Measurements from ENCODE around the gene TEX19. TPM values are rescaled to one million over a fixed set of nuclear protein-coding genes. Genes with fewer than 3 reads are reported as not detected.

Gene TEX19
- total and polyA plus RNA-seq, 12 donors = 0.26 TPM; not detected in 11

DNA sequence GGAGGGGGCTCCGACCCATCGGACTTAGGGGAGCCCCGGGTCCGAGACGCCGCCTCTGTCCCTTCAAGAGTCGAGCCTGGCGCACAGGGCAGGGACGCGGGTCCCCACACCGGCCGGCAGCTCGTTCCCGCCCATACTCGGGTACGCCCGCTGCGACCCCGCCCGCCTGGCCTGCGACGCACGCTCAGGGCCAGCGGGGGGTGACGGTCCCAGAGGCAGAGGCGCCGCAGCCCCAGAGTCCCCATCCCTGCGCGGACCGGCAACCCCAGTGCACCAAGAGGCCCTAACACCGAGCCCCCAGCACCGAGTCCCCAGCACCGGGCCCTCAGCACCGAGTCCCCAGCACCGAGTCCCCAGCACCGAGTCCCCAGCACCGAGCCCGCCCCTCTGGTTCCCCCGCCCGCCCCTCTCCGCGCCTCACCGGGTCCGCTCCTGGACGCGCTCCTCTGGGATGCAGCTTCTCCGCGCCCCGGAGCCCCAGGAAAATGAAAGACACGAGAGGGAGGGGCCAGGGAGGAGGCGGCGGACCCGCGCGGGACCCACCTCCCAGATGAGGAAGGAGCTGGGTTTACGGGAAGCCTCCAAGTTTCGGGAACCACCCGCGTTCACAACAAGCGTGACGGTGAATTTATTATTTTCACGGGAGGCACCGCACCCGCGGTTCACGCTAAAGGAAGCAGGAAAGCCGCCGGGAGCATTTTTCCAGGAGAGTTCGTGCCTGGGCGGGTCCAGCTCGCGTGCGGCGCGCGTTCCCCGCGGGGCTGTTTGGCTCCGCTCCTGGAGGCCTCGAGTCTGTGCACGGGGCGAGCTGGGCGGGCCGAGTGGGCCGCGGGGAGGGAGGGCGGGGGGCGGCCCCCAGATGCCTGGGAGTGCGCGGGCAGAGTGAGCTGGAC is 25.5 kb upstream of the TEX19 start, which contains the start of gene SECTM1:
TSS of gene SECTM1 (minus strand) at position 488 of the 893 bp plus-strand sequence. CDS start 6,526 bp downstream, outside the sequence.
- peak within 1 kb of the TSS in 2 of 5 donors; percentile 47 to 59 for H3K27ac ChIP-seq
- TF ChIP-seq POLR2A (IDR thresholded peaks at IDR 0.05) = no peak
- TF ChIP-seq, protein P1, sequence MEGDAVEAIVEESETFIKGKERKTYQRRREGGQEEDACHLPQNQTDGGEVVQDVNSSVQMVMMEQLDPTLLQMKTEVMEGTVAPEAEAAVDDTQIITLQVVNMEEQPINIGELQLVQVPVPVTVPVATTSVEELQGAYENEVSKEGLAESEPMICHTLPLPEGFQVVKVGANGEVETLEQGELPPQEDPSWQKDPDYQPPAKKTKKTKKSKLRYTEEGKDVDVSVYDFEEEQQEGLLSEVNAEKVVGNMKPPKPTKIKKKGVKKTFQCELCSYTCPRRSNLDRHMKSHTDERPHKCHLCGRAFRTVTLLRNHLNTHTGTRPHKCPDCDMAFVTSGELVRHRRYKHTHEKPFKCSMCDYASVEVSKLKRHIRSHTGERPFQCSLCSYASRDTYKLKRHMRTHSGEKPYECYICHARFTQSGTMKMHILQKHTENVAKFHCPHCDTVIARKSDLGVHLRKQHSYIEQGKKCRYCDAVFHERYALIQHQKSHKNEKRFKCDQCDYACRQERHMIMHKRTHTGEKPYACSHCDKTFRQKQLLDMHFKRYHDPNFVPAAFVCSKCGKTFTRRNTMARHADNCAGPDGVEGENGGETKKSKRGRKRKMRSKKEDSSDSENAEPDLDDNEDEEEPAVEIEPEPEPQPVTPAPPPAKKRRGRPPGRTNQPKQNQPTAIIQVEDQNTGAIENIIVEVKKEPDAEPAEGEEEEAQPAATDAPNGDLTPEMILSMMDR (IDR thresholded peaks at IDR 0.05) = no peak
- H3K9me3 ChIP-seq (replicated peaks in 1 of 3) = no peaks in the 10 kb centered on the region
- DNase-seq = peak in 3 of 7 donors; percentile 32 to 65 (median 38)
- peaks cover 12 to 32% of the 10 kb centered on the region in 2 donors for H3K4me1 ChIP-seq (replicated peaks in 1 of 2)
- peak within 1 kb of the TSS in 2 of 4 donors; percentile 34 to 57 for H3K4me3 ChIP-seq
- H3K27me3 ChIP-seq = no peaks in the 10 kb centered on the region
- intact Hi-C loops (cut with DNase I) = no loop called here
- H3K36me3 ChIP-seq (replicated peaks in 1 of 2) = no peaks in the 10 kb centered on the region
- 26 to 59% (median 27%) methylated on average over 26 to 90 of the region's 90 CpGs; no CpG with 5 or more reads in 1 of the 4 donors for WGBS, 4 donors

DNA sequence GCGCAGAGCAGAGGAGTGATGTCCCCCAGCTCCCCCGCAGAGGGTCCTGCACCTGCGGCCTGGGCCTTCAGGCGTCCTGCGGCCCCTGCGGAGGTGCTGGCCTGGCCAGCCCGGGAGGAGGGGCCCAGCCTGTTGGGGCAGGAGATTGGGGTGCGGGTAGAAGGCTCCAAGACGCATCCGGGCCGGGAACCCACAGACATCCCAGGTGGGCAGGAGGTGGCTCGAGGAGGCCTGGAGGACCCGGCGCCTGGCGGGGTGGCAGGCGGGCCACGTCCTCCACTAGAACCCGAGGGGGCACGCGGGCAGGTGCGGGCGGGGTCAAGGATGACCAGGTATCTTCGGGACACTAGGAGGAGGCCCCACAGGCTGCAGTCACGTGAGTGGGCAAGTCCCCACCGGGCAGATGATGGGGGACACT is 24.8 kb upstream of the TEX19 start:
- intact Hi-C loops (cut with DNase I) = no loop called here
- Histone ChIP-seq H3K4me1 (replicated peaks in 1 of 2) (peaks cover 17 to 37% of the 10 kb centered on the region in 2 donors), H3K4me3 (peak overlapping the region in 1 of 4 donors; percentile 57), H3K27ac (peak overlapping the region in 2 of 5 donors; percentile 47 to 59), H3K27me3 (no peaks in the 10 kb centered on the region), H3K36me3 (replicated peaks in 1 of 2) (no peaks in the 10 kb centered on the region), H3K9me3 (replicated peaks in 1 of 3) (no peaks in the 10 kb centered on the region)
- WGBS, 4 donors = 66 to 88% (median 72%) methylated on average over 17 to 25 of the region's 25 CpGs
- no peak for DNase-seq
- TF ChIP-seq, protein P1 (IDR thresholded peaks at IDR 0.05) = no peak
- no peak for TF ChIP-seq POLR2A (IDR thresholded peaks at IDR 0.05)

DNA sequence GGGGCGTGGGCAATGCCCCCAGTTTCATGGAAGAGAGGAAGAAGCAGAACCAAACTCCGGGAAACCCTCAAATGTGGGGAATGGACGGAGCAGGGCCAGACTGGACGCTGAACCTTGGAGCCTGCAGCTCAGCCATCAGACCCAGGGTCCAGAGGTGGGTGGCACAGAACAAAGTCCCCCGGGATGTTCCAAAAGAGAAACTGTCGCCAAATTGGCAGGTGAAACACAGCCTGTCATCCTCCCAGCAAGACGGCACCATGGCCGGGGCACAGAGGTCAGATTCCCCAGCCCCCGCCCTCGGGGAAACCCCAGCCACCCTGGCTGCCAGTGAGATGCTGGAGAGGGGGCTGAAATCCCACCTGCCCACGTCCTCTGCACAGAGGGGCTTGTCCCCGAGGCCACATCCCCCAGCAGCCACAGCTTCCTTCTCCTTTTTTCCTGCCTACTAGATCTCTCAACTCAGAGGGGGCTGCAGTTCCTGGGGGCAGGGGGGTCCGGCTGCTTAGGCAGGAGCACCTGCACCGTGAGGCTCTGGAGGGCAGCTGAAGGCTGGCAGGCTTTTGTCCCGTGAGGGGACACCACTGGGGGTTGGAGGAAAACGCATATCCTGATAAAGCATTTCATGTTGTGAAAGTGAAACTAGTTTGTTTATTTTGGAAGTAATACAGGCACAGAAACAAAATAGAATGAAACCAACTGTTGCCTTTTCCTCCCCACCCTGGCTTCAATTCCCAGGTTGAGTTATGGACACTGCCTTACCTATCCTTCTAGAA is 24.2 kb upstream of the TEX19 start:
- no peak for DNase-seq
- Histone ChIP-seq H3K4me1 (replicated peaks in 1 of 2) (peaks cover 17 to 41% of the 10 kb centered on the region in 2 donors), H3K27ac (peak overlapping the region in 3 of 5 donors; percentile 23 to 51 (median 45)), H3K9me3 (replicated peaks in 1 of 3) (no peaks in the 10 kb centered on the region), H3K36me3 (replicated peaks in 1 of 2) (no peaks in the 10 kb centered on the region), H3K4me3 (peak overlapping the region in 2 of 4 donors; percentile 18 to 57), H3K27me3 (no peaks in the 10 kb centered on the region)
- WGBS, 4 donors = 23 to 36% (median 31%) methylated on average over 10 to 16 of the region's 16 CpGs
- no peak for TF ChIP-seq POLR2A (IDR thresholded peaks at IDR 0.05)
- TF ChIP-seq, protein P1 (IDR thresholded peaks at IDR 0.05) = no peak
- intact Hi-C loops (cut with DNase I) = no loop called here
